ENCODE measurements around the gene SAMSN1. TPM values are rescaled to one million over a fixed set of nuclear protein-coding genes. Genes with fewer than 3 reads are reported as not detected.

Gene SAMSN1
- total RNA-seq, 4 donors from 2014 or later, result 1.3 to 7.4 (median 1.9) TPM

GRCh38 chr21:14573244-14573643, 27.1 kb upstream of the SAMSN1 start:
- H3K27ac ChIP-seq, result no peak overlapping the region
- H3K27me3 ChIP-seq, result no peaks in the 10 kb centered on the region
- H3K4me3 ChIP-seq (replicated peaks in 1 of 3), result no peak overlapping the region
- WGBS, 2 donors, result 81 to 95% methylated on average over 1 of the region's 1 CpG
- no peaks in the 10 kb centered on the region for H3K36me3 ChIP-seq
- no peak for TF ChIP-seq CTCF (IDR thresholded peaks at IDR 0.05)
- no peak for TF ChIP-seq POLR2A (IDR thresholded peaks at IDR 0.05)
- DNase-seq, result no peak
- H3K4me1 ChIP-seq, result no peaks in the 10 kb centered on the region
- intact Hi-C loops (cut with DNase I), result no loop called here
- H3K9me3 ChIP-seq, result no peaks in the 10 kb centered on the region

GRCh38 chr21:14572204-14572780, 26.2 kb upstream of the SAMSN1 start:
- WGBS, 2 donors, result 43 to 56% methylated on average over 2 of the region's 2 CpGs
- TF ChIP-seq CTCF (IDR thresholded peaks at IDR 0.05) (no peak), POLR2A (IDR thresholded peaks at IDR 0.05) (no peak)
- no peaks in the 10 kb centered on the region for H3K36me3 ChIP-seq

GRCh38 chr21:14569868-14570267, 23.8 kb upstream of the SAMSN1 start:
- H3K9me3 ChIP-seq, result no peaks in the 10 kb centered on the region
- no peak overlapping the region for H3K4me3 ChIP-seq (replicated peaks in 1 of 3)
- H3K36me3 ChIP-seq, result no peaks in the 10 kb centered on the region
- DNase-seq, result no peak
- no peak for TF ChIP-seq CTCF (IDR thresholded peaks at IDR 0.05)
- TF ChIP-seq POLR2A (IDR thresholded peaks at IDR 0.05), result no peak
- intact Hi-C loops (cut with DNase I), result no loop called here
- no peaks in the 10 kb centered on the region for H3K4me1 ChIP-seq
- no peaks in the 10 kb centered on the region for H3K27me3 ChIP-seq
- H3K27ac ChIP-seq, result no peak overlapping the region
- 87 to 89% methylated on average over 6 of the region's 6 CpGs for WGBS, 2 donors

More at GRCh38 chr21:14572204-14572780, 26.2 kb upstream of the SAMSN1 start:
- no peaks in the 10 kb centered on the region for H3K27me3 ChIP-seq
- no peaks in the 10 kb centered on the region for H3K9me3 ChIP-seq
- intact Hi-C loops (cut with DNase I), result no loop called here
- no peak overlapping the region for H3K4me3 ChIP-seq (replicated peaks in 1 of 3)
- DNase-seq, result no peak
- H3K4me1 ChIP-seq, result no peaks in the 10 kb centered on the region
- H3K27ac ChIP-seq, result no peak overlapping the region

- Histone ChIP-seq H3K4me1 (no peaks in the 10 kb centered on the region), H3K36me3 (no peaks in the 10 kb centered on the region), H3K9me3 (no peaks in the 10 kb centered on the region), H3K27me3 (no peaks in the 10 kb centered on the region), H3K4me3 (replicated peaks in 1 of 3) (no peak overlapping the region), H3K27ac (no peak overlapping the region)
- intact Hi-C loops (cut with DNase I), result no loop called here
- WGBS, 2 donors, result 62 to 75% methylated on average over 3 of the region's 3 CpGs
- no peak for DNase-seq
- TF ChIP-seq CTCF (IDR thresholded peaks at IDR 0.05), result no peak
- TF ChIP-seq POLR2A (IDR thresholded peaks at IDR 0.05), result no peak
Observed at GRCh38 chr21:14569026-14569621, 23.0 kb upstream of the SAMSN1 start.
